H1 (cell line): ENCODE results near the gene TUBA3C. TPM values are rescaled to one million over a fixed set of nuclear protein-coding genes. Genes with fewer than 3 reads are reported as not detected.

ENCODE experiments used
- CTCF ChIA-PET: fragments of 300-600 bp; sonication (Branson Sonifier 250); formaldehyde crosslinking; loops from one replicate; lab custom pipeline; 2021; ENCODE audit not compliant: partially characterized antibody; lab: Charles Lee
- POLR2A ChIA-PET: fragments of 300-600 bp; sonication (Branson Sonifier 250); formaldehyde crosslinking; loops from one replicate; lab custom pipeline; 2021; ENCODE audit warnings: inconsistent platforms; ENCODE audit not compliant: partially characterized antibody; lab: Charles Lee
- DNase-seq, 2 experiments: peaks; one replicate each; pipeline versions ENCODE4 v3.0.0 to v3.0.0-alpha.2; 2010 to 2022; ENCODE audit warnings: low spot score in 2 of 2, low read depth in 1 of 2, mixed read lengths in 1 of 2
- FAIRE-seq: peaks from 2 replicates; lab custom pipeline; 2011; peaks lifted over from hg19 to GRCh38; lab: Jason Lieb, UNC
- H2AFZ ChIP-seq: 2 replicates; pipeline ENCODE4 v1.8.1; 2012; ENCODE audit warnings: low read length, inconsistent platforms
- H2AK5ac ChIP-seq: 2 replicates; pipeline ENCODE4 v1.6.1; 2013; ENCODE audit warnings: low read depth, low read length
- H2BK120ac ChIP-seq: replicated peaks from 2 replicates; pipeline ENCODE3; 2013; ENCODE audit warnings: low read depth, low read length, inconsistent platforms
- H2BK12ac ChIP-seq: 2 replicates; pipeline ENCODE4 v1.6.1; 2013; ENCODE audit warnings: low read depth, low read length
- H2BK15ac ChIP-seq: 2 replicates; pipeline ENCODE4 v1.6.1; 2013; ENCODE audit warnings: low read length
- H2BK20ac ChIP-seq: 2 replicates; pipeline ENCODE4 v1.6.1; 2013; ENCODE audit warnings: low read length
- H2BK5ac ChIP-seq: 2 replicates; pipeline ENCODE4 v1.6.1; 2013; ENCODE audit warnings: low read depth, low read length
- H3K14ac ChIP-seq: 2 replicates; pipeline ENCODE4 v1.6.1; 2013; ENCODE audit warnings: inconsistent platforms; ENCODE audit not compliant: insufficient read length
- H3K18ac ChIP-seq: 2 replicates; pipeline ENCODE4 v1.6.1; 2013; ENCODE audit warnings: low read length; ENCODE audit errors: extremely low read depth
- H3K23ac ChIP-seq: 2 replicates; pipeline ENCODE4 v1.6.1; 2013; ENCODE audit warnings: inconsistent platforms; ENCODE audit not compliant: insufficient read length
- H3K23me2 ChIP-seq: 2 replicates; pipeline ENCODE4 v1.6.1; 2013; ENCODE audit warnings: low read depth, low read length
- H3K27ac ChIP-seq: 2 replicates; pipeline ENCODE4 v1.6.1; 2011; ENCODE audit warnings: low read depth, low read length, inconsistent platforms
- H3K27me3 ChIP-seq, 4 experiments: replicated peaks in 1 of 4; 1 replicate in 1 of 4; 2 replicates in 3 of 4; pipeline versions ENCODE4 v1.6.1 to v1.8.1; 2011 to 2013; ENCODE audit warnings: low read length in 3 of 4, mild to moderate bottlenecking in 3 of 4, inconsistent platforms in 2 of 4, mixed read lengths in 2 of 4, moderate library complexity in 1 of 4; ENCODE audit not compliant: control insufficient read depth in 3 of 4, insufficient read depth in 3 of 4; ENCODE audit errors: extremely low read depth in 1 of 4
- H3K36me3 ChIP-seq, 4 experiments: 2 replicates each; pipeline versions ENCODE4 v1.6.1 to v1.8.1; 2011 to 2013; ENCODE audit warnings: mild to moderate bottlenecking in 4 of 4, low read length in 3 of 4, moderate library complexity in 2 of 4, control low read depth in 1 of 4, inconsistent platforms in 1 of 4; ENCODE audit not compliant: insufficient read depth in 4 of 4, control insufficient read depth in 2 of 4
- H3K4ac ChIP-seq: replicated peaks from 2 replicates; pipeline ENCODE3; 2013; ENCODE audit warnings: low read length, low read depth, mixed read lengths, inconsistent platforms; ENCODE audit not compliant: insufficient read length
- H3K4me1 ChIP-seq, 4 experiments: replicated peaks in 1 of 4; 1 replicate in 1 of 4; 2 replicates in 3 of 4; pipeline versions ENCODE4 v1.6.1 to v1.8.1; 2011 to 2013; ENCODE audit warnings: low read length in 3 of 4, inconsistent platforms in 2 of 4, mixed read lengths in 1 of 4; ENCODE audit not compliant: insufficient read depth in 4 of 4, control insufficient read depth in 3 of 4
- H3K4me2 ChIP-seq, 2 experiments: 2 replicates each; pipeline versions ENCODE4 v1.6.1 to v1.8.1; 2011 to 2013; ENCODE audit warnings: low read depth in 2 of 2, low read length in 2 of 2, control low read depth in 1 of 2, inconsistent platforms in 1 of 2, mild to moderate bottlenecking in 1 of 2; ENCODE audit not compliant: insufficient read depth in 1 of 2
- H3K4me3 ChIP-seq, 4 experiments: fragments of 200-600, 300-600 bp in 1 of 4; sonication (generic), shearing (Covaris generic), sonication (Bioruptor Twin) in 1 of 4; 2 replicates each; pipeline versions ENCODE4 v1.5.1 to v1.8.1; 2011 to 2016; ENCODE audit warnings: low read length in 4 of 4, low read depth in 3 of 4, control low read depth in 2 of 4, inconsistent platforms in 2 of 4, mild to moderate bottlenecking in 2 of 4, mixed read lengths in 1 of 4, moderate library complexity in 1 of 4; ENCODE audit not compliant: insufficient read depth in 2 of 4; ENCODE audit errors: extremely low read depth in 1 of 4
- H3K56ac ChIP-seq: replicated peaks from 2 replicates; pipeline ENCODE3; 2013; ENCODE audit warnings: low read depth, mild to moderate bottlenecking, mixed read lengths, low read length, inconsistent platforms; ENCODE audit not compliant: insufficient read length
- H3K79me1 ChIP-seq: 2 replicates; pipeline ENCODE4 v1.6.1; 2013; ENCODE audit warnings: low read depth, low read length, control low read depth
- H3K79me2 ChIP-seq, 2 experiments: 2 replicates each; pipeline versions ENCODE4 v1.6.1 to v1.8.1; 2012 to 2013; ENCODE audit warnings: low read length in 2 of 2, mild to moderate bottlenecking in 2 of 2, inconsistent platforms in 1 of 2; ENCODE audit not compliant: insufficient read depth in 2 of 2, control insufficient read depth in 1 of 2
- H3K9ac ChIP-seq, 4 experiments: replicated peaks in 1 of 4; 1 replicate in 1 of 4; 2 replicates in 3 of 4; pipeline versions ENCODE4 v1.6.1 to v1.8.1; 2011 to 2013; ENCODE audit warnings: low read depth in 3 of 4, low read length in 3 of 4, control low read depth in 2 of 4, mild to moderate bottlenecking in 2 of 4, moderate library complexity in 2 of 4, inconsistent platforms in 1 of 4; ENCODE audit errors: extremely low read depth in 1 of 4
- H3K9me3 ChIP-seq, 2 experiments: 2 replicates each; pipeline versions ENCODE4 v1.6.1 to v1.8.1; 2012 to 2013; ENCODE audit warnings: mild to moderate bottlenecking in 2 of 2, moderate library complexity in 2 of 2, control low read depth in 1 of 2, inconsistent platforms in 1 of 2, low read depth in 1 of 2, low read length in 1 of 2, mixed read lengths in 1 of 2; ENCODE audit not compliant: insufficient read depth in 2 of 2
- H4K20me1 ChIP-seq, 2 experiments: replicated peaks in 1 of 2; 2 replicates each; pipeline versions ENCODE3 to v1.8.1; 2011 to 2013; ENCODE audit warnings: inconsistent platforms in 2 of 2, low read length in 2 of 2, mild to moderate bottlenecking in 1 of 2; ENCODE audit not compliant: insufficient read depth in 2 of 2, control insufficient read depth in 1 of 2
- H4K5ac ChIP-seq: 2 replicates; pipeline ENCODE4 v1.6.1; 2013; ENCODE audit warnings: low read length, low read depth, mixed read lengths, inconsistent platforms; ENCODE audit not compliant: insufficient read length
- H4K8ac ChIP-seq: 2 replicates; pipeline ENCODE4 v1.8.0; 2013; ENCODE audit warnings: mild to moderate bottlenecking, moderate library complexity, low read length, inconsistent platforms; ENCODE audit not compliant: insufficient read depth; ENCODE audit errors: extremely low read depth
- H4K91ac ChIP-seq: replicated peaks from 2 replicates; pipeline ENCODE3; 2013; ENCODE audit warnings: low read length, mixed read lengths, inconsistent platforms; ENCODE audit not compliant: insufficient read length
- BRCA1 ChIP-seq: IDR thresholded peaks from 2 replicates; pipeline ENCODE4 v1.6.1; 2012; ENCODE audit warnings: low read depth, low read length, improper control_type of control experiment
- FOSL1 ChIP-seq: IDR thresholded peaks from 2 replicates; pipeline ENCODE4 v1.6.1; 2011; ENCODE audit warnings: mild to moderate bottlenecking, low read depth, low read length, moderate library complexity; ENCODE audit not compliant: insufficient read depth
- TCF12 ChIP-seq: IDR thresholded peaks from 2 replicates; pipeline ENCODE4 v1.6.1; 2011; ENCODE audit warnings: low read depth, mild to moderate bottlenecking, low read length
- WGBS, 2 experiments: shearing (Covaris generic) in 1 of 2; methylation state at CpG; one replicate each; pipeline versions ENCODE4 v1.1.6 to v1.1.7; 2013 to 2015; ENCODE audit warnings: low lambda C conversion rate in 2 of 2, mixed read lengths in 2 of 2, inconsistent platforms in 1 of 2, low coverage in 1 of 2, missing lambda C conversion rate in 1 of 2; ENCODE audit not compliant: insufficient replicate concordance in 2 of 2, insufficient coverage in 1 of 2, insufficient read length in 1 of 2; ENCODE audit errors: extremely low coverage in 1 of 2, missing lambda C conversion rate in 1 of 2; 5-methylcytosine and 5-hydroxymethylcytosine counted together
- polyA plus RNA-seq, 7 experiments: library from polyadenylated mRNA; depleted of rRNA in 3 of 7; stranded (reverse) in 5 of 7; unstranded in 2 of 7; fragments of >200 nt in 5 of 7; fragments of 200-250 nt in 2 of 7; gene quantifications; 1 replicate in 5 of 7; 2 replicates in 1 of 7; 4 replicates in 1 of 7; pipeline versions ENCODE4 v1.2.1 to v1.2.3, GENCODE V29; 2011 to 2013; ENCODE audit warnings: missing spikeins in 2 of 7, mixed read lengths in 2 of 7
- total RNA-seq: library from RNA; stranded (reverse); fragmentation: NEBNext Ultra II Directional; extraction: Animal tissue kit (Norgen Biotek cat#: 25700); gene quantifications from 2 replicates; pipeline ENCODE4 v1.2.1, GENCODE V29; 2021

The TUBA3C gene
- total and polyA plus RNA-seq, 2 of the 8 experiments (the other 6 are each of a cell fraction or from before 2014, with no cell fraction given) = not detected

GRCh38 chr13:19154843-19155242 lies 26.8 kb downstream of the TUBA3C start:
- no peak overlapping the region for H3K14ac ChIP-seq
- H2AK5ac ChIP-seq = no peak overlapping the region
- H3K4me3 ChIP-seq = no peak overlapping the region
- H4K91ac ChIP-seq = no peak overlapping the region
- FAIRE-seq (no peak), DNase-seq (no peak)
- H3K9me3 ChIP-seq = peaks cover 89 to 100% of the 10 kb centered on the region in 2 experiments
- H3K36me3 ChIP-seq = no peaks in the 10 kb centered on the region
- no peak for TF ChIP-seq FOSL1
- no peak for TF ChIP-seq BRCA1
- no peak for TF ChIP-seq TCF12
- no peak overlapping the region for H3K27ac ChIP-seq
- no peak overlapping the region for H3K4me2 ChIP-seq
- POLR2A ChIA-PET = no interaction called here
- no peaks in the 10 kb centered on the region for H4K20me1 ChIP-seq
- no peak overlapping the region for H3K23ac ChIP-seq
- H3K4ac ChIP-seq = no peak overlapping the region
- no peak overlapping the region for H4K8ac ChIP-seq
- no peak overlapping the region for H2BK15ac ChIP-seq
- no peaks in the 10 kb centered on the region for H3K4me1 ChIP-seq
- no peaks in the 10 kb centered on the region for H3K27me3 ChIP-seq
- H3K79me2 ChIP-seq = no peaks in the 10 kb centered on the region
- H2BK120ac ChIP-seq = no peak overlapping the region
- no peak overlapping the region for H3K56ac ChIP-seq
- no peak overlapping the region for H2AFZ ChIP-seq
- no peak overlapping the region for H3K9ac ChIP-seq
- H4K5ac ChIP-seq = no peak overlapping the region
- H2BK5ac ChIP-seq = no peak overlapping the region
- no peak overlapping the region for H2BK20ac ChIP-seq
- no peak overlapping the region for H2BK12ac ChIP-seq
- WGBS, 2 experiments = 74% methylated on average over 6 of the region's 7 CpGs; no CpG with 5 or more reads in 1 of the 2 experiments
- CTCF ChIA-PET = no interaction called here
- H3K18ac ChIP-seq = no peak overlapping the region
- H3K79me1 ChIP-seq = no peaks in the 10 kb centered on the region
- H3K23me2 ChIP-seq = no peaks in the 10 kb centered on the region
